ENCODE measurements around the gene MRTFB. TPM values are rescaled to one million over a fixed set of nuclear protein-coding genes. Genes with fewer than 3 reads are reported as not detected.

The MRTFB gene
- total and polyA plus RNA-seq, 2 donors (not counting 3 experiments of a cell fraction or from before 2014, with no cell fraction given): 19.6 to 49.5 TPM

DNA sequence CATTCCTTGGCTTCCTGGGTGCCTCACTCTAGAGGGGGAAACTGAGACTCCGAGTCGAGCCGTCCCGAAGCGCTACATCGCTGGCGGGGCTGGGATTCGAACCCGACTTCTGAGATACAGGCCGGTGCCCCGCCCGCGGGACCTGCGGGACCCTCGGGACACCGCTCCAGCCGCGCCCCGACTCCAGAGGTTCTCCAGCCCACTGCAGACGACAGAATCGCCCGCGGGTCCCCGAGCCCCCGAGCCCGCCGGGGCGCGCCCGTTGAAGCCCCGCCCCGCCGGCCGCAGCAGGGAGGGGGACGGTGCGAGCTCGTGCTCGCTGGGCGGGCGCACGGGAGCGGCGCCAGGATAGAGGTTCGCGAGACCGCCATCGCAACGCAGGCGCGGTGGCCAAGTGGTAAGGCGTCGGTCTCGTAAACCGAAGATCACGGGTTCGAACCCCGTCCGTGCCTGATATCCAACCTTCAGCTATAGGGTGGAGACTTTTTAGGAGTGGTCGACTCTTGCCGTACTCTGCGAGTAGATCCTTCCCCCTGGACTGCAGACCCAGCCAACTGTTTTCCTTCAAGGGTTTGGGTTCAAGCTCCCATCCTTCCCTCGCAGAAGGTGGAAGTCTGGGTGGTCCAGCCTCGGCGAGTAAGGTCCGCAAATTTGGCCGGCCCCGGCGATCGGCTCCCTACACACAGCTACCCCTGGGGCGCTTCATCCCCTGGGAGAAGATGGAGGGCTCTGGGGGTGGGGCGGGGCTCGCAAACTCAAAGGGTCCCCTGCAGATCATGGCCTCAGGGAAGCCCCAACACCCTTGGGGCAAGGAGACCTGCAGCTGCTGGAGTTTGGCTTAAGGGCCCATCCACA lies 214.6 kb downstream of the MRTFB start:
- no peaks in the 10 kb centered on the region for H3K27me3 ChIP-seq (ENCODE audit: control insufficient read depth in 2 of 2, insufficient read depth in 2 of 2, low read length in 2 of 2)
- TF ChIP-seq JUN (IDR thresholded peaks at IDR 0.05; ENCODE audit: borderline replicate concordance, insufficient read depth, insufficient read length, low read depth) (no peak), FOS (IDR thresholded peaks at IDR 0.05; ENCODE audit: borderline replicate concordance, insufficient read depth, low read length) (no peak), POLR2A (IDR thresholded peaks at IDR 0.05; ENCODE audit: low read depth, low read length) (no peak), POLR2AphosphoS5 (IDR thresholded peaks at IDR 0.05; ENCODE audit: insufficient read depth, low read depth, low read length) (peak; percentile 45), MYC (IDR thresholded peaks at IDR 0.05; ENCODE audit: low read depth, low read length) (no peak), GATA2 (IDR thresholded peaks at IDR 0.05; ENCODE audit: insufficient read depth, insufficient read length, low read depth, low read length) (peak; percentile 39)
- no peaks in the 10 kb centered on the region for H3K9me1 ChIP-seq (replicated peaks; ENCODE audit: control insufficient read depth, extremely low read depth, insufficient read depth, low read length)
- H3K27ac ChIP-seq (ENCODE audit: insufficient read depth, low read depth, low read length): peak overlapping the region; percentile 55
- H3K9ac ChIP-seq (replicated peaks; ENCODE audit: extremely low read depth, insufficient read depth, low read length): peak overlapping the region; percentile 73
- intact Hi-C loops (cut with micrococcal nuclease) (loop anchor here (1.0 to 10.0 kb wide), 8 partner anchors 17 to 366 kb away; partner anchors contain the start of genes BFAR and PARN), dilution Hi-C loops (cut with MboI; ENCODE audit: extremely low pct_ligation_motif_present, low sequenced_read_pairs) (no loop called here)
- ChIA-PET POLR2A (interaction anchor here (0.6 to 1.8 kb wide), 3 partner anchors 261 to 366 kb away, joined by 3 to 4 read pairs (median 4); partner anchors contain the start of gene ERCC4), CTCF (interaction anchor here (0.8 to 3.7 kb wide), 14 partner anchors 10 to 420 kb away, joined by 3 to 49 read pairs (median 4); partner anchors contain the start of gene ERCC4)
- H3K9me3 ChIP-seq (replicated peaks; ENCODE audit: control insufficient read depth, insufficient read depth, low read length): no peaks in the 10 kb centered on the region
- FAIRE-seq (peak; percentile 89), DNase-seq (ENCODE audit: low read depth, low spot score) (peak; percentile 92)
- no peaks in the 10 kb centered on the region for H3K79me2 ChIP-seq (ENCODE audit: control insufficient read depth, insufficient read depth, low read length)
- H4K20me1 ChIP-seq (replicated peaks; ENCODE audit: control insufficient read depth, extremely low read depth, insufficient read depth, low read length): no peaks in the 10 kb centered on the region
- H3K4me3 ChIP-seq (replicated peaks in 1 of 3; ENCODE audit: insufficient read depth in 1 of 3, low read depth in 1 of 3, low read length in 3 of 3): peak overlapping the region; percentile 83 to 99 (median 94)
- H3K4me2 ChIP-seq (ENCODE audit: insufficient read depth, low read length): peak overlapping the region; percentile 93
- no peaks in the 10 kb centered on the region for H3K36me3 ChIP-seq (ENCODE audit: control insufficient read depth in 2 of 2, extremely low read depth in 1 of 2, insufficient read depth in 2 of 2, low read length in 2 of 2)
- peaks cover 2% of the 10 kb centered on the region for H3K4me1 ChIP-seq (ENCODE audit: control insufficient read depth, extremely low read depth, insufficient read depth, low read length)
- BruUV-seq (replicated peaks): TSS peak; percentile 100
- H2AFZ ChIP-seq (ENCODE audit: low read depth, low read length): peak overlapping the region; percentile 94

Measured in endothelial cell of umbilical vein (primary cell).